T47D (cell line): ENCODE measurements around the gene DNAJC17.
A peak's percentile ranks its signal among the peaks of the same experiment; 100 is the strongest.

Experiments used
- DNase-seq, 2 experiments: peaks; one replicate each; pipeline versions ENCODE4 v3.0.0 to v3.0.0-alpha.2; 2011 to 2012; ENCODE audit warnings: low read depth in 1 of 2, low spot score in 1 of 2
- JUND ChIP-seq: IDR thresholded peaks from 2 replicates; pipeline ENCODE4 v1.6.1; 2012; ENCODE audit warnings: low read depth
- in situ Hi-C: cut with HindIII; loops from 2 replicates; pipeline ENCODE4 v1.10.0; 2016; ENCODE audit warnings: low sequenced_read_pairs, low pct_unique_long_range_greater_than_20kb

DNAJC17 gene, protein sequence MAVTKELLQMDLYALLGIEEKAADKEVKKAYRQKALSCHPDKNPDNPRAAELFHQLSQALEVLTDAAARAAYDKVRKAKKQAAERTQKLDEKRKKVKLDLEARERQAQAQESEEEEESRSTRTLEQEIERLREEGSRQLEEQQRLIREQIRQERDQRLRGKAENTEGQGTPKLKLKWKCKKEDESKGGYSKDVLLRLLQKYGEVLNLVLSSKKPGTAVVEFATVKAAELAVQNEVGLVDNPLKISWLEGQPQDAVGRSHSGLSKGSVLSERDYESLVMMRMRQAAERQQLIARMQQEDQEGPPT

DNA sequence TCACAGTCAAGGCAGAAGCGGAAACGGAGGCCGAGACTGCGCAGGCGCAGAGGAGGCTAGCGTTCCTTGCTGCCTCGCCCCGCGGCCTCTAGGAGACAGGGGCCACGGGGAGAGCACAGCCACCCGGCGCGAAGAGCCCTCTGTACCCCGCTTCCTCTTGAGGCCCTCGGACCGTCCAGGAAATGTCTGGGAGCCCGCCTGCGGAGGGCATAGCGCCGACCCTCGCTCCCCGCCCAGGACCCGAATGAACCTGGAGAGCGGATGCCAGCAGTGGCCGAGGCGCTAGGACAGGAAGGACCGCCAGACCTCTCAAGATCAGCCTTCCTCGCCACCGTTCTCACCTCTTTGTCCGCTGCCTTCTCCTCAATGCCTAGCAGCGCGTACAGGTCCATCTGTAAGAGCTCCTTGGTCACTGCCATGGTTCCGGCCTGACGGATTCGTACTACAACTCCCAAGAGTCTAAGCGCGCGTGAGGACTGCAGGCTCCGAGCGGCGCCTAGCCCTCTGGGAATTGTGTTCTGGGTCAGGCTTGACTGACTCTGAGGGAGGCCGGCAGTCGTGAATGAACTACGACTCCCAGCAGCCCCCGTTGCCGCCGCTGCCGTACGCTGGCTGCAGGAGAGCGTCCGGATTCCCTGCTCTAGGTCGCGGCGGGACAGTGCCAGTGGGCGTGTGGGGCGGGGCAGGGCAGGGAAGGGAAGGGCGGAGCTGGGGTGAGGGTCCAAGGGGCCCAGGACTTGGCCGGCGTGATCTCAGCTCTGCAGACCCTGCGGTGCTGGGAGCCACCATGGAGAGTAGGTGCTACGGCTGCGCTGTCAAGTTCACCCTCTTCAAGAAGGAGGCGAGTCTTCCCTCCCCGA, at the start of gene DNAJC17, which contains the start of gene ZFYVE19:
TSS of gene DNAJC17 (minus strand) at position 446 of the 860 bp plus-strand sequence. CDS start at position 419, 27 bp downstream.
TSS of gene ZFYVE19 (plus strand) at position 62 of the 860 bp plus-strand sequence. CDS start at position 563, 501 bp downstream.
- in situ Hi-C loops: no loop called here
- peak; percentile 69 to 98 for DNase-seq
- no peak for TF ChIP-seq JUND

DNA sequence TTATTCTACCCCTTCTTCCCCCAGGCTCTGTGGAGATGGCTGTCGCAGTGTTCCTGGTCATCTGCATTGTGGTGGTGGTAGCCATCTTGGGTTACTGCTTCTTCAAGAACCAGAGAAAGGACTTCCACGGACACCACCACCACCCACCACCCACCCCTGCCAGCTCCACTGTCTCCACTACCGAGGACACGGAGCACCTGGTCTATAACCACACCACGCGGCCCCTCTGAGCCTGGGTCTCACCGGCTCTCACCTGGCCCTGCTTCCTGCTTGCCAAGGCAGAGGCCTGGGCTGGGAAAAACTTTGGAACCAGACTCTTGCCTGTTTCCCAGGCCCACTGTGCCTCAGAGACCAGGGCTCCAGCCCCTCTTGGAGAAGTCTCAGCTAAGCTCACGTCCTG, 49.5 kb upstream of the DNAJC17 start:
- no peak for TF ChIP-seq JUND
- in situ Hi-C loops: no loop called here
- no peak for DNase-seq

- in situ Hi-C loops: no loop called here
- no peak for DNase-seq
- TF ChIP-seq JUND: no peak
These were observed 48.5 kb upstream of the DNAJC17 start for GRCh38 chr15:40855706-40856234.

GRCh38 chr15:40854161-40854560, 46.9 kb upstream of the DNAJC17 start:
- no peak for TF ChIP-seq JUND
- DNase-seq: no peak
- in situ Hi-C loops: no loop called here

- in situ Hi-C loops: no loop called here
- no peak for TF ChIP-seq JUND
- no peak for DNase-seq
These were observed 46.1 kb upstream of the DNAJC17 start for GRCh38 chr15:40853241-40853890.

GRCh38 chr15:40852529-40852928, 45.3 kb upstream of the DNAJC17 start:
- no peak for TF ChIP-seq JUND
- in situ Hi-C loops: no loop called here
- DNase-seq: no peak

DNA sequence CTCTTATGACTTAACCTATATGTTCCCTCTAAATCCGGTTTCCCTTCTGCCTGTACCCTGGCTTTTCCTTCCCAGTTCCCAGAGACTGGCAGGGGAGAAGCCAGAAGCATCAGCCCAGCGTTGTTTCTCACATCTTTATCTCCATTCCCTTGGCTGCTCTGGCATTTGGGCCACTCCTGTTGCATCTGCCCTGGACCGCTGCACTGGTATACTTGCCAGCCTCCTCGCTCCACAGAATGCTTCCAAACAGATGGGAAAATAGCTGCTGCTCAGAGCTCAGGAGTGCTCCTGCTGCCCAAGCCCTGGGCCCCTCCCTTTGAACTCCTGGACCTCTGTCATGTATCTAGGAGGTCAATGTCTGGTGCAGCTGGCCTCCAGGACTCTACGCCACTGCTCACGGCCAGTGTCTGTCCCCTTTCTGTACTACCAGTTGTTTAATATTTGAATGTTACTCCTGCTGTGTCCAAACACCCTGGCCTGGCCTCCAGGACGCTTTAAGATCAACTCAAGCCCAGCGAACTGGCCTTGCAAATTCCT, 43.4 kb upstream of the DNAJC17 start:
- in situ Hi-C loops: no loop called here
- TF ChIP-seq JUND: no peak
- no peak for DNase-seq

- peak; percentile 74 to 96 for DNase-seq
- TF ChIP-seq JUND: no peak
- in situ Hi-C loops: no loop called here
These were observed 40.1 kb upstream of the DNAJC17 start for GRCh38 chr15:40847223-40847961.

DNA sequence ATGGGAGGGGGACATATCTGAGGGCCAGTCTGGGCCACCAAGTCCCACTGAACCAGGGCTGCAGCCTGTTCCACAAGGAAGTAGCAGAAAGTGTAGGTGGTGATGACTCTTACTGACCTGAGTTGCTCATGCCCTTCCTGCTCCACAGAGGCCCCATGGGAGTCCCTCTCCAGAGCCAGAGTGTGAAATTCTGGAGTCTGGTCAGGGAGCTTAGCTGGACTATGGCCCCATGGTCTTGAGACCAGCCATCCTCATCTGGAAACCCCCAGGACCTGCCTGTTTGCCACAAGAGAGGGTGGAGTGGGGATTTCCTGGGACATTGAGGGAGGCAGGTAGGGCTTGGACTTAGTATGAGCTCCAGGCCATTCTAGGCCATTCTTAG, 39.6 kb upstream of the DNAJC17 start:
- DNase-seq: no peak
- in situ Hi-C loops: no loop called here
- TF ChIP-seq JUND: no peak

DNA sequence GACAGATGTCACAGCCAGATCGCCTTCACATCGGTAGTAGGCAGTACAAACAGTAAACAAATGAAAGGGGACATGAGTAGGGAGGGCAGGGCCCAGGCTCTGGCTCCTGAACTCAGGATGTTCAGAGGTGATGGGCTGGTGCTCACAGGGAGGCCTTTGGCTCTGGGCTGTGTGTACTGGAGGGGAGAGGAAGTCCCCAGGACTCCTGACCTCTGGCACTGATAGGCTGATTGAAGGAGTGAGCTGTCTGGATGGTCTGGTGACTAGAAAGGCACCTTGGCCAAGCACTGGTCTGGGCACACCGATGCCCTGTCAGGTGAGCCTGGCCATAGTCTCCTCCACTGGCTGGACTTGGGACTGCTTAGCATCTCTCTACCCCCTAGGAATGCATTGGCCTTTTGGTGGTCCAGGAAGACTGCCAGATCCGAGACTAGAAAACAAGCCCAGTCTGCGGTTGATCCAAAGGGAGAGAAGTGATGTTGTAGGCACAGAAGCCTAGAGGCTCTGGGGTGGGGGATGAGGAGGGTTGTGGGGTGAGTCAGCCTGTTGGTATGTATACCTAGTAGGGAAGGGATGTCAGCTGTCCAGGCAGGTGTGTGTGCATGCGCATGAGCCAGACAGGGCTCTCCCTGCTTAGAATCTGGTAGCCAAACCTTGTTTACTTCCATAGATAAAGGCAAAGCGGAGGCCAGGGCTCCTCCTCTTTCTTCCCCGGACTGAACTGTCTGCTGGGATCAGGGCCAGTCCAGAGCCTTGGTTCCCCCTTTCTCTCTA, 38.4 kb upstream of the DNAJC17 start:
- DNase-seq: peak; percentile 79 to 96
- in situ Hi-C loops: no loop called here
- peak; percentile 97 for TF ChIP-seq JUND

DNA sequence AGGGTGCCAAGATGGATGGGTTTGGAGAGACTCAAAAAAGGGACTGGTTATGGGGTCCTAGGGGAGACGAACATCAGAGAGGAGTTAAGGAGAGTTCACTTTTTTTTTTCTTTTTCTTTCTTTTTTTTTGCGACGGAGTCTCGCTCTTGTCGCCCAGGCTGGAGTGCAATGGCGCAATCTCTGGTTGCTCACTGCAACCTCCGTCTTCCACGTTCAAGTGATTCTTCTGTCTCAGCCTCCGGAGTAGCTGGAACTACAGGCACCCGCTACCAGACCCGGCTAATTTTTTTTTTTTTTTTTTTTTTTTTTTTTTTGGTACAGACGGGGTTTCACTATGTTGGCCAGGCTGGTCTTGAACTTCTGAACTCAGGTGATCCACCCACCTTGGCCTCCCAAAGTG, 37.8 kb upstream of the DNAJC17 start:
- in situ Hi-C loops: no loop called here
- TF ChIP-seq JUND: no peak
- DNase-seq: no peak

DNA sequence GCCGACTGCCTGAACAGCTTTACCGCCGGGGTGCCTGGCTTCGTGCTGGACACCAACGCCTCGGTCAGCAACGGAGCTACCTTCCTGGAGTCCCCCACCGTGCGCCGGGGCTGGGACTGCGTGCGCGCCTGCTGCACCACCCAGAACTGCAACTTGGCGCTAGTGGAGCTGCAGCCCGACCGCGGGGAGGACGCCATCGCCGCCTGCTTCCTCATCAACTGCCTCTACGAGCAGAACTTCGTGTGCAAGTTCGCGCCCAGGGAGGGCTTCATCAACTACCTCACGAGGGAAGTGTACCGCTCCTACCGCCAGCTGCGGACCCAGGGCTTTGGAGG, 37.4 kb upstream of the DNAJC17 start:
- no peak for DNase-seq
- no peak for TF ChIP-seq JUND
- in situ Hi-C loops: no loop called here
